DMS 273 treated with DMSO at 0.1 percent for 48 hours (cell line): ENCODE data around the gene IRF9.
"Not testable (repeated sequence)": the region's sequence is repeated elsewhere in the genome, so short reads cannot be mapped to it uniquely, and the experiment has no call there.

Experiments
- DNase-seq: peaks from one replicate; lab custom pipeline; 2025; lab: John Stamatoyannopoulos, UW

IRF9 gene

GRCh38 chr14:24195186-24196070, 34.4 kb downstream of the IRF9 start, which contains the start of gene TM9SF1:
TSS of gene TM9SF1 (minus strand) at chr14:24195441. CDS start at chr14:24195019, 422 bp downstream.
- peak; percentile 51 for DNase-seq

GRCh38 chr14:24196071-24197055, 35.3 kb downstream of the IRF9 start:
- DNase-seq = no peak

DNA sequence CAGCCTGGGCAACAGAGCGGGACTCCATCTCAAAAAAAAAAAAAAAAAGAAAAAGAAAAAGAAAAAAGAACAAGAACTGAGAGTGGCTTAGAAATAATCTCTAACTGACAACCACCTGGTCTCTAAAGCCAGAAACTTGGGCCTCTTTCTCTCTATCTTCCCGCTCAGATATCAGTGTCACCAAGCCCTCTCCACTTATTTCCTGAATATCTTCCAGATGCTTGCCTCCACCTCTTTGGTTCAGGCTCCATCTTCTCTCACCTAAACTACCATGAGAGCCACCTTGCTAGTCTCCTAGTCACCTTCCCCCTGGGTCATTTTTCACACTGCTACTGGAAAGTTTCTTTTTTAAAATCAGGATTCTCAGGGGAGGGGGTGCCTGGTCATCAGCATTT, 36.0 kb downstream of the IRF9 start:
- no peak for DNase-seq

DNA sequence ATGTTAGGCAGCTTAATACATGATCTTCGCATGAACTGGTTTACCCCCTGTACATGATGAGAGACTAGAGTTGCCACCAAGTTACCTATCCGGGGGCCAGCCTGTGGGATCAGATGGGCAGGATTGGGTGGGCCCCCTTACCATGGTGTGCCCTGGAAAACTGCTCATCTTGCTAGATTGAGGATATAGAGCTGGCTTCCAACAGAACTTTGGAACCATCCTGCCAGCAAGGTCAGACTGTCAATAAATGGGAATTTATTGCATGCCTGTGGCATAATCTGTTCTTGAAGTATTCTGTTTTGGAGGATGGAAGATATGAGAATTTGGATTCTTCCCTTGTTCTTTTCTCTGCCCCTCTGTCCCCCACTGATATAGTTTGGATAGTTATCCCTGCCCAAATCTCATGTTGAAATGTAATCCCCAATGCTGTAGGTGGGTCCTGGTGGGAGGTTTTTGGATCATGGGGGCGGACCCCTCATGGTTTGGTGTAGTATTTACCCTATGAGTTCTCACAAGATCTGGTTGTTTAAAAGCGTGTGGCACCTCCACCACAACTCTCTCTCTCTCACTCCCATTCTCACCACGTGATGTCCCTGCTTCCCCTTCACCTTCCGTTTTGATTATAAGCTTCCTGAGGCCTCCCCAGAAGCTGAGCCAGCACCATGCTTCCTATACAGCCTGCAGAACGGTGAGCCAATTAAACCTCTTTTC, 37.9 kb downstream of the IRF9 start:
- DNase-seq = no peak

GRCh38 chr14:24202538-24202937, 41.5 kb downstream of the IRF9 start:
- not testable (repeated sequence) for DNase-seq

GRCh38 chr14:24203249-24203886, 42.3 kb downstream of the IRF9 start:
- DNase-seq = not testable (repeated sequence)

- DNase-seq = no peak
These were observed 43.4 kb downstream of the IRF9 start for GRCh38 chr14:24204163-24205146.

- no peak for DNase-seq
These were observed 45.4 kb downstream of the IRF9 start for GRCh38 chr14:24206260-24207103.

DNA sequence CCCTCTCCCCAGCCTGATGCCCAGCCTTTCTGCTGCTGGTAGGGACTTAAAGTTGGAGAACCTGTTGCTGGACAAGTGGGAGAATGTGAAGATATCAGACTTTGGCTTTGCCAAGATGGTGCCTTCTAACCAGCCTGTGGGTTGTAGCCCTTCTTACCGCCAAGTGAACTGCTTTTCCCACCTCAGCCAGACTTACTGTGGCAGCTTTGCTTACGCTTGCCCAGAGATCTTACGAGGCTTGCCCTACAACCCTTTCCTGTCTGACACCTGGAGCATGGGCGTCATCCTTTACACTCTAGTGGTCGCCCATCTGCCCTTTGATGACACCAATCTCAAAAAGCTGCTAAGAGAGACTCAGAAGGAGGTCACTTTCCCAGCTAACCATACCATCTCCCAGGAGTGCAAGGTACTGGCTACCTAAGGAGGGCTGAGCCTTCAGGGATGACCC, 46.1 kb downstream of the IRF9 start:
- DNase-seq = no peak

GRCh38 chr14:24207625-24208024, 46.6 kb downstream of the IRF9 start:
- DNase-seq = no peak

DNA sequence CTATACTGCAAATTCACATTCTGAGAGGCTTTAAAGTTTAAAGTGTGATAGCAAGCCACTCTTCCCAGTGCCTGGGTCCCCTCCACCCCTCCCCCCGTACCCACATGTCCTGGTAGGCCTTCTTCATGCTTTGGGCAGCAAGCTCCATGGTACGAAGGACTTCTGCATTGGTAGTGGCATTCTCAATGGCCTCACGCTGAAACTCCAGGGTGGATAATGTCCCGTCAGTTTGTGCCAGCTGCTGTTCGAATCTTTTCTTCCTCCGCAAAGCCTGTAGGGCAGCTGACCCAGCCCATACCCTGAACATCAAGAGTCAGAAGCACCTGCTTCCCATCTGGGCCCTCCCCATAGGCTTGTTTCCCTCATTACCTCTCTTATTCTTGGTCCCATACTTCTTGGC, 50.2 kb downstream of the IRF9 start:
- DNase-seq = no peak

- peak; percentile 95 for DNase-seq
These were observed 52.1 kb downstream of the IRF9 start, which contains the start of gene CHMP4A for GRCh38 chr14:24212924-24213865. TSS of gene CHMP4A (minus strand) at chr14:24213488. CDS start at chr14:24213439, 49 bp downstream.

DNA sequence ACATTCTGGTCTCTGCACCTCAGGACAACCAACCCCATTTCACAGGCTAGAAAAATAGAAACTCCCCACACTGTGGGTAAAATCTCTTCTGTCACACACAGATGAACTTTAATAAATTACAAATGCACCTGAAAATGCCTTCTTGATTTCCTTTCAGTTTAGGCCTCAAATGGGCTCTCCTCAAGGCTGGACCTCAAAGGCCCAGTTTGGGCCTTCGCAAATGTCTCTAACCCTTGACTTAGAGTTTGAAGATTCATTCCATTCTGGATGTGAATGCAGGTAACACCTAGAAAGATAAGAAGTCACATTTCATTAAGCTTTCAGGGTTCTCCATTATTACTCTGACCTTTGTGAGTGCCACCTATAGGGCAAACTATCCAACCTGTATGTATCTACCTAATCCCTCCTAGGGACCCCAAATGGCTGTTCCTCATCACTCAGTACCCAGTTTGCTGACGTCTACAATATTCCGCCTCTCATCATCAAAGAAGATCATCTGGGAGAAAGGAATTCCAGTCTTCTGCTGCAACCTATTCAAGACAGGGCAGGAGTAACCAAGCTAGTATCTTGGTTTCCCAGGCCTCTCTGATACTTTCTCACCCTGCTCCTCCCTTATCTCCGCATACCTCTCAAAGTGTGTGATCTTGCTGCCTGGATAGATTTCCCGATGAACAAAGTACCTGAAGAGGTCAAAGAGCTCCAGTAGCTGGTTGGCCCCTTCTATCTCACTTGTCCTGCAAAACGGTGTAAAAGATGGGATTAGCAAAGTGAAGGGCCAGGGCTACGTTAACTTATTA, 53.0 kb downstream of the IRF9 start:
- no peak for DNase-seq

DNA sequence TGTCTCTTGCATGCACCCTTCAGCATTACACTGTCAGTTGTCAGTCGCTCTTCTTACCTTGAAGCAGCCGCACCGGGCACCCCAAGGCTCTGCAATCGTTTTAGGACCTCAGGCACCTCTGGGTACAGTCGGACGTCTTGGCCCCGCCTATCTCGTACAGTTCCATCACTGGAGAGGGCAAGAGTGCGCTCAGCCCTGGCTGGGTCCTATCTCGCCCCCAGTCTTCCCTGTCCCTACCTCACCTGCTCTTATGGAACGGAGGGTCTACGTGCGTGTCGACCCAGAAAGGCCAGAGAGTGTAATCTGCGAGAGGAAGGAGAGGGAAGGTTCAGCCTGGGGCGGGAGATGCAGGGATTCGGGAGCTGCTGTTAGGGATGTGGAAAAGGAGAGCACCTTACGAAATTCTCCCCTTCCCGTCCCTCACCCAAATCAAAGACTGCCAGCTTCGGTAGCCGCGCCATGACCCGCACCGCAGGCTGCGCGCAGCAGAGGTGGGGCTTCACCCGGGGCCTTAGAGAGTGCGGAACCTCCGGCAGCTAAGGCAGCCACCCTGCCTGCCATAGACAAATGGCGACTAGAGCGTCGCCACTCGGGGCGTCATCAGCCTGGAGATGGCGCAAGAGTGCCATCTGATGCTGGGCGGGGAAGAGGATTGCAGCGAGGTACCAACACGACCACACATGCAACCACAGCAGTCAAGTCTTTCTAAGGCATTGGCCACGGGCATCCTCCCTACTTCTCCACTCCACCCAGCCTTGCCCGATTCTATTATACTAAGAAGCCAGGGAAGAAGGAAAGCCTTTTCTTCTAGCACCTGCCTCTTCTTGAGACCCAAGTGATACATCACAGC, 54.7 kb downstream of the IRF9 start, which contains the start of gene MDP1:
MDP1 (minus strand) TSS at position 572 of the 850 bp plus-strand sequence; CDS start at position 461, 111 bp downstream.
- peak; percentile 68 for DNase-seq
